A673 (cell line): ENCODE results near the gene GRID2. TPM values are rescaled to one million over a fixed set of nuclear protein-coding genes. Genes with fewer than 3 reads are reported as not detected.
A peak's percentile ranks its signal among the peaks of the same experiment; 100 is the strongest.

Experiments used
- BruUV-seq: library from RNA; stranded (reverse); fragments of 400-500 nt; replicated peaks from 2 replicates; lab custom pipeline; 2021; lab: Mats Ljungman, UMichigan
- CTCF ChIA-PET: fragments of 300-600 bp; sonication (Branson Sonifier 250); formaldehyde crosslinking; loops from one replicate; lab custom pipeline; 2022; ENCODE audit warnings: antibody characterized with exemption; lab: Charles Lee
- POLR2A ChIA-PET: fragments of 300-600 bp; sonication (Branson Sonifier 250); formaldehyde crosslinking; loops from one replicate; lab custom pipeline; 2022; ENCODE audit warnings: antibody characterized with exemption; ENCODE audit not compliant: low non-redundant PET; lab: Charles Lee
- DNase-seq: peaks from one replicate; pipeline ENCODE4 v3.0.0-alpha.2; 2015; ENCODE audit warnings: low spot score
- H3K27ac ChIP-seq: fragments of 200-600 bp; sonication (generic); 2 replicates; pipeline ENCODE4 v1.5.1; 2016; ENCODE audit warnings: mixed run types, low read depth, mild to moderate bottlenecking, mixed read lengths, antibody characterized with exemption, low read length; ENCODE audit not compliant: poor library complexity, severe bottlenecking
- H3K27me3 ChIP-seq: fragments of 200-600 bp; sonication (generic); replicated peaks from 2 replicates; pipeline ENCODE4 v1.6.1; 2017; ENCODE audit warnings: mixed run types, low read depth, mild to moderate bottlenecking, mixed read lengths, antibody characterized with exemption, low read length; ENCODE audit not compliant: insufficient read depth, poor library complexity
- H3K36me3 ChIP-seq: fragments of 200-600 bp; sonication (generic); 2 replicates; pipeline ENCODE4 v1.6.1; 2016; ENCODE audit warnings: mixed run types, mild to moderate bottlenecking, mixed read lengths, antibody characterized with exemption, low read length; ENCODE audit not compliant: insufficient read depth, poor library complexity, severe bottlenecking
- H3K4me1 ChIP-seq: fragments of 200-600 bp; sonication (generic); 2 replicates; pipeline ENCODE4 v1.6.1; 2017; ENCODE audit warnings: mixed run types, mild to moderate bottlenecking, mixed read lengths, antibody characterized with exemption, low read length; ENCODE audit not compliant: insufficient read depth, poor library complexity, severe bottlenecking
- H3K4me3 ChIP-seq: fragments of 200-600 bp; sonication (generic); 2 replicates; pipeline ENCODE4 v1.5.1; 2016; ENCODE audit warnings: low read depth, mixed run types, mild to moderate bottlenecking, mixed read lengths, low read length; ENCODE audit not compliant: poor library complexity, severe bottlenecking
- H3K9me3 ChIP-seq: fragments of 200-600 bp; sonication (generic); 2 replicates; pipeline ENCODE4 v1.6.1; 2016; ENCODE audit warnings: mixed run types, low read depth, mild to moderate bottlenecking, mixed read lengths, antibody characterized with exemption, low read length; ENCODE audit not compliant: poor library complexity, severe bottlenecking
- CTCF ChIP-seq: fragments of 300-800, 200-600 bp; sonication (generic); conservative IDR thresholded peaks from 2 replicates; pipeline ENCODE4 v1.5.1; 2017; ENCODE audit warnings: low read depth, mild to moderate bottlenecking, antibody characterized with exemption, low read length, moderate library complexity, mixed read lengths
- EZH2 ChIP-seq: fragments of 200-600 bp; sonication (generic); IDR thresholded peaks from 2 replicates; pipeline ENCODE4 v1.6.1; 2017; ENCODE audit warnings: borderline replicate concordance, low read depth, mild to moderate bottlenecking, mixed read lengths, antibody characterized with exemption, low read length; ENCODE audit not compliant: poor library complexity, severe bottlenecking
- intact Hi-C: fragments of 100-400 bp; cut with micrococcal nuclease; formaldehyde crosslinking; loops from one replicate; pipeline ENCODE4 v1.10.0; 2022; ENCODE audit not compliant: unreplicated experiment
- total RNA-seq: library from RNA; stranded (reverse); gene quantifications from 2 replicates; pipeline ENCODE4 v1.2.3, GENCODE V29; 2021

The GRID2 gene
- total RNA-seq, 1 experiment from 2014 or later = not detected

GRCh38 chr4:93144644-93145043 is 840.9 kb downstream of the GRID2 start:
- POLR2A ChIA-PET = no interaction called here
- intact Hi-C loops = no loop called here
- CTCF ChIA-PET = no interaction called here
- no peak for DNase-seq
- Histone ChIP-seq H3K27me3 (no peaks in the 10 kb centered on the region), H3K36me3 (no peaks in the 10 kb centered on the region), H3K9me3 (no peaks in the 10 kb centered on the region), H3K27ac (no peak overlapping the region), H3K4me1 (peaks cover 4% of the 10 kb centered on the region), H3K4me3 (no peak overlapping the region)
- TF ChIP-seq EZH2 = no peak
- TF ChIP-seq CTCF = no peak
- BruUV-seq = no TSS peak

- H3K4me3 ChIP-seq = no peak overlapping the region
- no peak for TF ChIP-seq EZH2
- TF ChIP-seq CTCF = no peak
- no peaks in the 10 kb centered on the region for H3K36me3 ChIP-seq
- DNase-seq = peak; percentile 69
- intact Hi-C loops = no loop called here
- ChIA-PET CTCF (no interaction called here), POLR2A (no interaction called here)
- no peak overlapping the region for H3K27ac ChIP-seq
- BruUV-seq = no TSS peak
- no peaks in the 10 kb centered on the region for H3K9me3 ChIP-seq
- H3K4me1 ChIP-seq = peaks cover 4% of the 10 kb centered on the region
- no peaks in the 10 kb centered on the region for H3K27me3 ChIP-seq
Observed at GRCh38 chr4:93147524-93148212, 843.9 kb downstream of the GRID2 start.

GRCh38 chr4:93152491-93152890 is 848.7 kb downstream of the GRID2 start:
- no TSS peak for BruUV-seq
- TF ChIP-seq EZH2 (no peak), CTCF (no peak)
- intact Hi-C loops = no loop called here
- no peak overlapping the region for H3K27ac ChIP-seq
- no peak for DNase-seq
- CTCF ChIA-PET = no interaction called here
- H3K4me1 ChIP-seq = no peaks in the 10 kb centered on the region
- no peaks in the 10 kb centered on the region for H3K36me3 ChIP-seq
- H3K4me3 ChIP-seq = no peak overlapping the region
- H3K27me3 ChIP-seq = no peaks in the 10 kb centered on the region
- POLR2A ChIA-PET = no interaction called here
- H3K9me3 ChIP-seq = no peaks in the 10 kb centered on the region
